SK-MEL-5 (cell line): ENCODE data around the gene PRDM15. TPM values are rescaled to one million over a fixed set of nuclear protein-coding genes. Genes with fewer than 3 reads are reported as not detected.

Experiments used
- DNase-seq: peaks from one replicate; pipeline ENCODE4 v3.0.0-alpha.2; 2016; ENCODE audit warnings: low read depth, low spot score
- in situ Hi-C: cut with HindIII; loops from 2 replicates; pipeline ENCODE4 v1.10.0; 2016; ENCODE audit warnings: low sequenced_read_pairs, high pct_unique_total_duplicates, low pct_unique_long_range_greater_than_20kb
- total RNA-seq: library from RNA; depleted of rRNA; stranded (reverse); fragments of >200 nt; shearing (Covaris generic); gene quantifications from 2 replicates; pipeline ENCODE4 v1.2.3, GENCODE V29; 2014

PRDM15 gene
- total RNA-seq, 1 experiment from 2014 or later = 3.6 TPM

- DNase-seq = no peak
- in situ Hi-C loops = no loop called here
These were observed 13.6 kb upstream of the PRDM15 start for GRCh38 chr21:41892726-41893125.

DNA sequence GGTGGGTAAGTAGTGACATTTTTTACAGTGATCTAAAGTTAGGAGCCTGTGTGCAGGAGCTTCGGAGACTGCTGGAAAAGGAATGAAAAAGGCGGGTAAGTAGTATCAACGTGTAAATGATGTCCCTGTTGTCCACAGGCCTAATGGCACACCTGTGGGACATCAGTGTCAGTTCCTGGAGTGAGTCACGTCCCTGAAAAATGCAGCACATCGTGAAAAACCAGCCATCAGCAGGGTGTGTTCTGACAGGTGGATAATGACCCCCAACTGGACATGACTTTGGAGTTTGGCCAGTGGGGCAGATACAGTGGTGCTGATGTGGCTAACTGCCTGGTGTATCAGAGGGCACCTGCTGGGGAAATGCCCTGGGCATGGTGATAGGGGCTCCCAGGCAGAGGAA, 12.0 kb upstream of the PRDM15 start:
- no peak for DNase-seq
- in situ Hi-C loops = no loop called here

- DNase-seq = no peak
- in situ Hi-C loops = no loop called here
These were observed 11.2 kb upstream of the PRDM15 start for GRCh38 chr21:41890355-41890754.

- in situ Hi-C loops = no loop called here
- peak; percentile 26 for DNase-seq
These were observed 9.7 kb upstream of the PRDM15 start for GRCh38 chr21:41888749-41889376.

- DNase-seq = no peak
- in situ Hi-C loops = no loop called here
These were observed 8.5 kb upstream of the PRDM15 start for GRCh38 chr21:41887667-41888066.

GRCh38 chr21:41886328-41886727, 7.2 kb upstream of the PRDM15 start:
- DNase-seq = no peak
- in situ Hi-C loops = no loop called here

DNA sequence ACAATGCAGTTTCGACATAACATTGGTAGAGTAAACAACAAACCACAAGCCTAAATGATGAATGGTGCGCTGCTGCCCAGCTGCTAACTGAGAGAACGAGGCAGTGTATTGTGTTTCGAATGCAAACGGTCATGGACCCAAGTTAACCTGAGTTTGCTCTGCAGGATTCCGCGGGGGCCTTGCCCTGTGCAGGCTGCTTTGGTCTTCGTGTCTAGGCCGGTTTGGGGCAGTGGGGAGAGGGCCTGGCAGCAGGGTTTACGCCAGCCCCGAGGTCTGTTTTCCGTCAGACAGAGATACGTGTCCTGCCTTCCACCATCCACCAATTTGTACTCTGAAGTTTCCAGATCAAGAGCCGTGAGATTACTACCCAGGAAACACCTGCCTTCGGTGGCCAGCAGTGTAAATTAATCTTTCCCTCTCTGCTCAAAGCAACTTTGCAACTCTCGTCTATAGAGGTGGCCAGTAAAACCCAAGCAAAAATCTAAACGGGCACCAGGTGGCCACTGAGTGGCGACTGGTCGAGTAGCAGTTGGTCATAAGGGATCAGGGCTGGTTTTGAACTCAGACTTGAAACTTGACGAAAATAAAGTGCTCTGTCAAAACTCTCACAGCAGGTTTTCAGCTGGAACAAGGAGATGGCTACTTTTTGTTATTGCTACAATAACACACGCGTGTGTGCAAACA, 6.3 kb upstream of the PRDM15 start:
- DNase-seq = no peak
- in situ Hi-C loops = no loop called here

- DNase-seq = no peak
- in situ Hi-C loops = no loop called here
These were observed 5.4 kb upstream of the PRDM15 start for GRCh38 chr21:41884501-41885030.

- in situ Hi-C loops = no loop called here
- DNase-seq = no peak
These were observed 4.4 kb upstream of the PRDM15 start for GRCh38 chr21:41883582-41883981.

GRCh38 chr21:41881051-41881450, 1.9 kb upstream of the PRDM15 start:
- DNase-seq = no peak
- in situ Hi-C loops = no loop called here

DNA sequence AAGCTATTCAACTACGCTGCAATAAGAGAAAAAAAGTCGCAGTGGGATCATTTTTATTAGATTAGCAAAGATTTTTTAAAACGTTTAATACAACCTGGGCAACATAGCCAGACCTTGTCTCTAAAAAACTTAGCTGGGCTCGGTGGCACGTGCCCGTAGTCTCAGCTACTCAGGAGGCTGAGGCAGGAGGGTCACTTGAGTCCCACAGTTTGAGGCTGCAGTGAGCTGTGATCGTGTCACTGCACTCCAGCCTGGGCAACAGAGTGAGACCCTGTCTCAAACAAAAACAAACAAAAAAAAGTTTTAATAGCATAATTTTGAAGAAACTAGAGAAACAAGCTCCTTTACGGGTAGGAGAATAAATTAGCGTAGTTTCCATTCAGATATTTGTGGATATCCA, 1.0 kb upstream of the PRDM15 start:
- in situ Hi-C loops = no loop called here
- DNase-seq = no peak

- peak; percentile 71 for DNase-seq
- in situ Hi-C loops = no loop called here
These were observed 334 bp downstream of the PRDM15 start for GRCh38 chr21:41878831-41879189.

DNA sequence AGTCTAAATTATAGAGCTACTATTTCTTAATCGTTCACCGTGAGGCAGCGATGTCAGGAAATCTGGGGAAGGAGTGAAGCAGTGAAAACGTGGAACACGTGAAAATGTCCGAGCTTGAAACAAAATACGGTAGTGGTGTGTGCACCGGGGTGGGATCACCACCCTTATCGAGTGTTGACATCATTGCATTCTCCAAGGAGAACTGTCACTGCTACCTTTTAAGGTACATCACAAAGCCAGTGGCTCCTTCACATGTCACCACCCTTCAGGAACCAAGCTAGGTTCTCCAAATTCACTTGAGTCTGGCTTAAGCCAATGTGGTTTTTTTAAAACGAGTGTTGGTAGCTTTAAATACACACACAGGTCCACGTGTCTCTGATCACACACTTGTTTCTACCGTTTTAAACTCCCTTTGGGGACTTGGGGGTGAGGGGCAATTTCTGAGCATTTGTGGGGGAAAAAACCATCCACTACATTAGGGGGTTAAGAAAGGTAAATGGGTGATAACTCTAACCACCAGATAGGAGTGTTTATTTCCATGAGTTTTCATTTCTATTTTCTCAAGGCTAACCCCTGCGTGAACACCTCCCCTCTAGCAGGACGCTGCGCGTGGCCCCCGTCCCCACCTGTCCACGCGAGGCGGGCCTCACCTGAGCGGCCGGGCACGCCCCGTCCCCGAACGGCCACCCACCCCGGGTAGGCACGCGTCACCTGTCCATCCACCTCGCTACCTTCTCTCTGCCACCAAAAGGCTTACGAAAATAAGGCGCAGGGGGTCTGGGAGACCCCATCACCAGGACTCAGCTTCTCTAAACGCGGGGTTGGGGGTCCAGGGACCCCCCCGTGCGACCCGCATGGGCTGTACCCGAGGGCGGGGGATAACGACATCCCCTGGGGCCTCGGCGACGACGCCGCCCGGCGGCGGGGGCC, 978 bp downstream of the PRDM15 start:
- in situ Hi-C loops = no loop called here
- peak; percentile 17 for DNase-seq

DNA sequence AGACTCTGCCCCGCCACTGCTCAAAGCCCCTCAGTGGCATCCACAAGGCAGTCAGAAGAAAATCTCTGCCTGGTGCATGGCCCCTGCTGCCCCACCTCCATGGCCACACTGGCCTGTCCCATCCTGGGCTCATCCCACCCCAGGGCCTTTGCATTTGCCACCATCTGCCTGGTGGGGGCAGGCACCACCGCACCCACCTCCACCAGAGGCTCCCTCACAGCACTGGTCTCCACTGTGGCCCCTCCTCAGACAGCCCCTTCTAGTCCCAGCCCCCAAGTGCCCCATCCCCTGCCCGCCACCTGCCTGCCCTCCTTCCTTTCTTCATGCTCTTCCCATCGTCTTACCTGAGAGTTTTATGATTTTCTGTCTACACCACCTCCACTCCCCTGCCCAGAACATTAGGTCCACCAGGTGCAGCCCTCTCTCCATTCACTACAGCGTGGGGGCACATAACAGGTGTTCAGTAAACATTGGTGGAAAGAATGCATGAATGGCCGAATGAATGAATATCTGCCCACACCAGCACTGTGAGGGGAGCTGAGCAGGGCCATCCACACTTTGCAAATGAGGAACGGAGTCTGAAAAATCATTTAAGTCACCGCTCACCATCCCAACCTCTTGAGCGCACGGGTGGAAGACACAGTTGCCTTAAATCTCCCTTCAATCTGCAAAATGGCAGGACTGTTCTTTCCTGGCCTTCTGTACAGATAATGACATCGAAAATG, 2.1 kb downstream of the PRDM15 start:
- in situ Hi-C loops = no loop called here
- no peak for DNase-seq

DNA sequence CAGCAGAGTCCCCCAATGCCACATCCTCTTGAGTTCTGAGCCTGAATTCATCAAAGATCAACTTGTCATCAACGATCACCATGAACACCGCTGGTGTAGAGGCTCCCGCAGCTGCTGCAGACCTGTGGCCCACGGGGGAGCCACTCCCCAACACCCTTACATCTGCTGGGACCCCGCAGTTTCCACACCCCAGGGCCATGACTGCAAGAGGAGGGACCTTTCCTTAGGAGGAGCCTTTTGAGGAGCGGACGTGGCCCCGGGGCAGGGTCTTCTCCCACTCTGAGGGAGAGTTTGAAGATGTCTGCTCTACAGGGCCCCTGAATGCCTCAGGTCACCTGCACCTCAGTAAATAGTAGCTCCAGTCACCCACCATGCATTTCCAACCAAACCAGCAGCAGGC, 2.7 kb downstream of the PRDM15 start:
- DNase-seq = no peak
- in situ Hi-C loops = no loop called here

DNA sequence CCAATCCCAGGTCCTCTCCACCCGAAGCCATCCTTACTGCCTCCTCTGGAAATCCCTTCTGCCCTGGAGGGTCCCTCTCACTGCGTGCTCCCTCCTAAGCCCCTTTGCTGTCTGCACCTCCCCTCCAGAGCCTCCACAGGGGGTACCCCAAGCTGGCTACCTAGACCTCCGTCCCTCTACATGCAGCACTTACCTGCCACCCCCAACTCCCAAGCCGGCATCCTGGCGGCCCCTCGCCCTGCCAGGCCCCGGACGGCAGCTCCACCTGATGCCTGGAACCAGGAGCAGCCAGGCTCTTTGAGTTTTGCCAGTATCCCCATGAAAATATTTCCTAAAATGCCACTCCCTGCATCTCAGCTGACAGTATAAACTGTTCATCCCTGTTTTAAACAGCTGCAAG, 4.1 kb downstream of the PRDM15 start:
- in situ Hi-C loops = no loop called here
- no peak for DNase-seq

GRCh38 chr21:41874611-41875010, 4.5 kb downstream of the PRDM15 start:
- no peak for DNase-seq
- in situ Hi-C loops = no loop called here

- no peak for DNase-seq
- in situ Hi-C loops = no loop called here
These were observed 5.7 kb downstream of the PRDM15 start for GRCh38 chr21:41873426-41873825.
